ENCODE results near the gene YWHAG. TPM values are rescaled to one million over a fixed set of nuclear protein-coding genes. Genes with fewer than 3 reads are reported as not detected.
"Not testable (repeated sequence)": the region's sequence is repeated elsewhere in the genome, so short reads cannot be mapped to it uniquely, and the experiment has no call there.

YWHAG gene
- total RNA-seq, 4 donors from 2014 or later, result 49.8 to 86.2 (median 70.3) TPM

DNA sequence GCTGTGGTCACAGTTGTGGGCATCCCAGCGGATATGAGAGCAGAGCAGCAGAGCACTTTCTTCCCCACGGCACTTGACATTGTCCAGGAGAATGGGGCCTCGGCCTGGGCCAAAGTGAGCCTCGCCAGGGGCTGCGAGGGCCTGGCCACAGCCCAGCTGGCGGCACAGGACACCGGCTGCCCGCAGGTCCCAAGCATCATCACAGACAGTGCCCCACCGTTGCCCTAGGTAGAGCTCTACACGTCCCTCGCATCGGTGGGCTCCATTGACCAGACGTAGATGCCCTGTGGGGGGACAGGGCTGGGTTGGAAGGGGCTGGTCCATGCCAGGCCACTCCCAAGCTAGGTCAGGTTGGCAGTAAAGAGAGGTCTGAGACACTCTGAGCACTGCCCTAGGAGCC, 31.3 kb upstream of the YWHAG start:
- Histone ChIP-seq H3K36me3 (no peaks in the 10 kb centered on the region), H3K9me3 (no peaks in the 10 kb centered on the region), H3K27me3 (no peaks in the 10 kb centered on the region), H3K4me1 (peaks cover 0 to 26% (median 8%) of the 10 kb centered on the region in 3 donors), H3K4me3 (no peak overlapping the region), H3K27ac (no peak overlapping the region)
- ATAC-seq, result no peak
- WGBS, 2 donors (ENCODE audit: low coverage in 1 of 2), result 83% methylated on average over 1 of the region's 13 CpGs; no CpG with 5 or more reads in 1 of the 2 donors
- TF ChIP-seq EP300 (IDR thresholded peaks at IDR 0.05) (no peak), POLR2A (IDR thresholded peaks at IDR 0.05) (no peak)
- TF ChIP-seq, protein P1, sequence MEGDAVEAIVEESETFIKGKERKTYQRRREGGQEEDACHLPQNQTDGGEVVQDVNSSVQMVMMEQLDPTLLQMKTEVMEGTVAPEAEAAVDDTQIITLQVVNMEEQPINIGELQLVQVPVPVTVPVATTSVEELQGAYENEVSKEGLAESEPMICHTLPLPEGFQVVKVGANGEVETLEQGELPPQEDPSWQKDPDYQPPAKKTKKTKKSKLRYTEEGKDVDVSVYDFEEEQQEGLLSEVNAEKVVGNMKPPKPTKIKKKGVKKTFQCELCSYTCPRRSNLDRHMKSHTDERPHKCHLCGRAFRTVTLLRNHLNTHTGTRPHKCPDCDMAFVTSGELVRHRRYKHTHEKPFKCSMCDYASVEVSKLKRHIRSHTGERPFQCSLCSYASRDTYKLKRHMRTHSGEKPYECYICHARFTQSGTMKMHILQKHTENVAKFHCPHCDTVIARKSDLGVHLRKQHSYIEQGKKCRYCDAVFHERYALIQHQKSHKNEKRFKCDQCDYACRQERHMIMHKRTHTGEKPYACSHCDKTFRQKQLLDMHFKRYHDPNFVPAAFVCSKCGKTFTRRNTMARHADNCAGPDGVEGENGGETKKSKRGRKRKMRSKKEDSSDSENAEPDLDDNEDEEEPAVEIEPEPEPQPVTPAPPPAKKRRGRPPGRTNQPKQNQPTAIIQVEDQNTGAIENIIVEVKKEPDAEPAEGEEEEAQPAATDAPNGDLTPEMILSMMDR (IDR thresholded peaks at IDR 0.05), result no peak

DNA sequence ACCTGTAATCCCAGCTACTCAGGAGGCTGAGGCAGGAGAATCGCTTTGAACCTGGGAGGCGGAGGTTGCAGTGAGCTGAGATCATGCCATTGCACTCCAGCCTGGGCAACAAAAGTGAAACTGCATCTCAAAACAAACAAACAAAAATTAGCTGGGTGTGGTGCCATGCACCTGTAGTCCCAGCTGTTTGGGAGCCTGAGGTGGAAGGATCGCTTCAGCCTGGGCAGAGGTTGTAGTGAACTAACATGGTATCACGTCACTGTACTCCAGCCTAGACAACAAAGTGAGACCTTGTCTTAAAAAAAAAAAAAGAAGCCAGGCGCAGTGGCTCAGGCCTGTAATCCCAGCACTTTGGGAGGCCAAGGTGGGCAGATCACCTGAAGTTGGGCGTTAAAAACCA, 29.0 kb upstream of the YWHAG start:
- H3K4me1 ChIP-seq, result peaks cover 0 to 15% (median 2%) of the 10 kb centered on the region in 3 donors
- WGBS, 2 donors (ENCODE audit: low coverage in 1 of 2), result 94 to 97% methylated on average over 4 to 5 of the region's 6 CpGs
- not testable (repeated sequence) for H3K27me3 ChIP-seq, H3K27ac ChIP-seq, ATAC-seq, H3K36me3 ChIP-seq, H3K4me3 ChIP-seq, H3K9me3 ChIP-seq

DNA sequence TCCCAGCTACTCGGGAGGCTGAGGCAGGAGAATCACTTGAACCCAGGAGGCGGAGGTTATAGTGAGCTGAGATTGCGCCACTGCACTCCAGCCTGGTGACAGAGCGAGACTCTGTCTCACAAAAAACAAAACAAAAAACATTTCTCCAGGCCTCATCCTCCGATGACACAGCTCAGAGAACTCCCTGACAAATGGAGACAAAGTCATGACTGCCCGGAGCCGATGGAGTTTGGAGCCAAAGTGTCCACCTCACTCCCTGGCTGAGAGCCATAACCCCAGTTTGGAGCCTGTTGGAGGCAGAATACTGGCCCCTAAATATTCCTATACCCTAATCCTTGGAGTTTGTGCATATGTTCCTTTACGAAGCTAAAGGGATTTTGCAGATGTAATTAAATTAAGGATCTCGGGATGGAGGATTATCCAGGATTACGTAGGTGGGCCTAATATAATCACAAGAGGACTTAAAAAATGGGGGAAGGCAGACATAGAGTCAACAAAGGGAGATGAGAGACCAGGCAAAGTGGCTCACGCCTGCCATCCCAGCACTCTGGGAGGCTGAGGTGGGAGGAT, 28.0 kb upstream of the YWHAG start:
- H3K27me3 ChIP-seq, result no peaks in the 10 kb centered on the region
- TF ChIP-seq POLR2A (IDR thresholded peaks at IDR 0.05) (no peak), POLR2AphosphoS5 (IDR thresholded peaks at IDR 0.05) (no peak), EP300 (IDR thresholded peaks at IDR 0.05) (no peak)
- TF ChIP-seq, protein P1 (IDR thresholded peaks at IDR 0.05), result no peak
- ATAC-seq, result no peak
- H3K4me1 ChIP-seq, result peaks cover 0 to 9% (median 0%) of the 10 kb centered on the region in 3 donors
- H3K9me3 ChIP-seq, result no peaks in the 10 kb centered on the region
- H3K36me3 ChIP-seq, result no peaks in the 10 kb centered on the region
- H3K4me3 ChIP-seq, result no peak overlapping the region
- 77 to 94% methylated on average over 7 to 10 of the region's 11 CpGs for WGBS, 2 donors (ENCODE audit: low coverage in 1 of 2)
- peak overlapping the region in 1 of 4 donors; percentile 10 for H3K27ac ChIP-seq

DNA sequence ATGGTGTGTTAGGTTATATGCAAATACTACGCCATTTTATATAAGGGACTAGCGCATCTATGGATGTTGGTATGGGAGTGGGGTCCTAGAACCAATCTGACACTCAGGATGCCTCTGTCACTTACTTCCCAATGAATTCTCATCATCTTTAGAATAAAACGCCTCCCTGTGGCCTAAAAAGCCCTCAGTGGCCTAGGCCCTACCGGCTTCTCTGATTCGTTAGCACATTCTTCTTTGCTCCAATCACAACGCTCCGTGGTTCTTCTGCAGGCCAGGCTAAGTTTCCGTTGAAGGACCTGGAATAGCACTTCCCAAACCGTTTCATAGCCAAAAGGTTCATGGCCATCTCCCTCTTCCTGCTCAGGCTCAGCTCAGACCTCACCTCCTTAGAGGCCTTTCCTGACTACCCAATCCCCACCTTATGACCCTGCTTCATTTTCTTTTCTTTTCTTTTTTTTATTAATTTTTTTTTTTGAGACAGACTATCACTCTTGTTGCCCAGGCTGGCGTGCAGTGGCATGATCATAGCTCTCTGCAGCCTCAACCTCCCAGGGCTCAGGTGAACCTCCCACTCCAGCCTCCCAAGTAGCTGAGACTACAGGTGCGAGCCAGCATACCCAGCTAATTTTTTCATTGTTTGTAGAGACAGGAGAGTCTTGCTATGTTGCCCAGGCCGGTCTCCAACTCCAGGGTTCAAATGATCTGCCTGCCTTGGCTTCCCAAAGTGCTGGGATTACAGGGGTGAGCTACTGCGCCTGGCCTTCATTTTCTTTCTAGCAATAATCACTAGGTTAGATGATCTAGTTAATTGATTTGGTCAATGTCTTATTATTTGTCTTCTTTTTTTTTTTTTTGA, 24.5 kb upstream of the YWHAG start:
- TF ChIP-seq, protein P1 (IDR thresholded peaks at IDR 0.05), result no peak
- no peak for TF ChIP-seq POLR2AphosphoS5 (IDR thresholded peaks at IDR 0.05)
- TF ChIP-seq EP300 (IDR thresholded peaks at IDR 0.05), result no peak
- TF ChIP-seq POLR2A (IDR thresholded peaks at IDR 0.05), result no peak
- Histone ChIP-seq H3K36me3 (no peaks in the 10 kb centered on the region), H3K4me3 (no peak overlapping the region), H3K27me3 (no peaks in the 10 kb centered on the region), H3K4me1 (peaks cover 0 to 24% (median 7%) of the 10 kb centered on the region in 3 donors), H3K27ac (no peak overlapping the region), H3K9me3 (no peaks in the 10 kb centered on the region)
- WGBS, 2 donors (ENCODE audit: low coverage in 1 of 2), result 72% methylated on average over 11 to 12 of the region's 13 CpGs
- ATAC-seq, result no peak

DNA sequence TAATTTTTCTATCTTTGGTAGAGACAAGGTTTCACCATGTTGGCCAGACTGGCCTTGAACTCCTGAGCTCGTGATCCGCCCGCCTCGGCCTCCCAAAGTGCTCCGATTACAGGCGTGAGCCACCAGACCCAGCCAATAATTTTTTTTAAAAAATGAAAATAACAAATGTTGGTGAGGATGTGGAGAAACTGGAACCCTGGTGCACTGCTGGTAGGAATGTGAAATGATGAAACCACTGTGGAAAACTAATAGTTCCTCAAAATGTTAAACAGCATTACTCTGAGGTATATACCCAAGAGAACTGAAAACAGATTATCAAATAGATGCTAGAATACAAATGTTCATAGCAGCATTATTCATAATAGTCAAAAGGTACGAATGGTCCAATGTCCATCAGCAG, 23.0 kb upstream of the YWHAG start:
- Histone ChIP-seq H3K4me1 (peaks cover 0 to 24% (median 7%) of the 10 kb centered on the region in 3 donors), H3K4me3 (no peak overlapping the region), H3K36me3 (no peaks in the 10 kb centered on the region), H3K27me3 (no peaks in the 10 kb centered on the region), H3K9me3 (no peaks in the 10 kb centered on the region), H3K27ac (no peak overlapping the region)
- no peak for ATAC-seq
- WGBS, 2 donors (ENCODE audit: low coverage in 1 of 2), result 89 to 100% methylated on average over 1 to 2 of the region's 7 CpGs
- TF ChIP-seq EP300 (IDR thresholded peaks at IDR 0.05), result no peak
- TF ChIP-seq, protein P1 (IDR thresholded peaks at IDR 0.05), result no peak
- TF ChIP-seq POLR2AphosphoS5 (IDR thresholded peaks at IDR 0.05), result no peak
- TF ChIP-seq POLR2A (IDR thresholded peaks at IDR 0.05), result no peak
